Retinal pigment epithelial cell (primary cell): ENCODE results near the gene GCC2.

Source experiments
- DNase-seq: peaks from one replicate; pipeline ENCODE4 v3.0.0-alpha.2; 2010; ENCODE audit warnings: low read depth
- H3K4me3 ChIP-seq: 2 replicates; pipeline ENCODE4 v1.5.1; 2011; ENCODE audit warnings: mild to moderate bottlenecking, low read length, control low read depth, moderate library complexity
- TF ChIP-seq, protein P1 (sequence below): conservative IDR thresholded peaks from 2 replicates; pipeline ENCODE4 v1.5.1; 2011; ENCODE audit warnings: low read depth, low read length, control low read depth, inconsistent platforms

Gene GCC2

GRCh38 chr2:108455571-108455970 lies 6.6 kb downstream of the GCC2 start:
- no peak overlapping the region for H3K4me3 ChIP-seq
- TF ChIP-seq, protein P1, sequence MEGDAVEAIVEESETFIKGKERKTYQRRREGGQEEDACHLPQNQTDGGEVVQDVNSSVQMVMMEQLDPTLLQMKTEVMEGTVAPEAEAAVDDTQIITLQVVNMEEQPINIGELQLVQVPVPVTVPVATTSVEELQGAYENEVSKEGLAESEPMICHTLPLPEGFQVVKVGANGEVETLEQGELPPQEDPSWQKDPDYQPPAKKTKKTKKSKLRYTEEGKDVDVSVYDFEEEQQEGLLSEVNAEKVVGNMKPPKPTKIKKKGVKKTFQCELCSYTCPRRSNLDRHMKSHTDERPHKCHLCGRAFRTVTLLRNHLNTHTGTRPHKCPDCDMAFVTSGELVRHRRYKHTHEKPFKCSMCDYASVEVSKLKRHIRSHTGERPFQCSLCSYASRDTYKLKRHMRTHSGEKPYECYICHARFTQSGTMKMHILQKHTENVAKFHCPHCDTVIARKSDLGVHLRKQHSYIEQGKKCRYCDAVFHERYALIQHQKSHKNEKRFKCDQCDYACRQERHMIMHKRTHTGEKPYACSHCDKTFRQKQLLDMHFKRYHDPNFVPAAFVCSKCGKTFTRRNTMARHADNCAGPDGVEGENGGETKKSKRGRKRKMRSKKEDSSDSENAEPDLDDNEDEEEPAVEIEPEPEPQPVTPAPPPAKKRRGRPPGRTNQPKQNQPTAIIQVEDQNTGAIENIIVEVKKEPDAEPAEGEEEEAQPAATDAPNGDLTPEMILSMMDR = no peak
- no peak for DNase-seq

- no peak for DNase-seq
- TF ChIP-seq, protein P1 = no peak
- H3K4me3 ChIP-seq = no peak overlapping the region
These were observed 9.1 kb downstream of the GCC2 start for GRCh38 chr2:108458082-108458481.

- TF ChIP-seq, protein P1 = no peak
- no peak overlapping the region for H3K4me3 ChIP-seq
- no peak for DNase-seq
These were observed 10.4 kb downstream of the GCC2 start for GRCh38 chr2:108459441-108459840.

DNA sequence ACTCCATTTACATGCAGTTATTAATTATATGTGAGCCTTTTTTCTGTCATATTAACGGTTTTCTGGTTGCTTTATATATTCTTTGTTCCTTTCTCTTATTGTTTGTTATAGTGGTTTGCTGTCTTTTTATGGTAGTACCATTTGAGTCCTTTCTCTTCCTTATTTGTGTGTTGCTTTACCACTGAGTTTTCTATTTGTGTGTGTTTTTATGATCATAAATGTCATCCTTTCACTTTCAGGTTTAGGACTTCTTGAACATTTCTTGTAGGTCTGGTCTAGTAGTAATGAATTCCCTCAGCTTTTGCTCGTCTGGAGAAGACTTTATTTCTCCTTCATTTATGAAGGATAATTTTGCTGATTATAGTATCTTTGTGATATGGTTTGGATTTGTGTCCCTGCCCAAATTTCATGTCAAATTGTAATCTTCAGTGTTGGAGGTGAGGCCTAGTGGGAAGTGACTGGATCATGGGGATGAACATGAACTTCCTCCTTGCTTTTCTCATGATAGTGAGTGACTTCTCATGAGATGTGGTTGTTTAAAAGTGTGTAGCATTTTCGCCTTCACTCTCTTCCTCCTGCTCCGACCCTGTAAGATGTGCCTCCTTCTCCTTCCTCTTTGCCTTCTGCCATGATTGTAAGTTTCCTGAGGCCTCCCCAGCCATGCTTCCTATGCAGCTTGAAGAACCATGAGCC lies 11.5 kb downstream of the GCC2 start:
- TF ChIP-seq, protein P1 = no peak
- no peak for DNase-seq
- no peak overlapping the region for H3K4me3 ChIP-seq

DNA sequence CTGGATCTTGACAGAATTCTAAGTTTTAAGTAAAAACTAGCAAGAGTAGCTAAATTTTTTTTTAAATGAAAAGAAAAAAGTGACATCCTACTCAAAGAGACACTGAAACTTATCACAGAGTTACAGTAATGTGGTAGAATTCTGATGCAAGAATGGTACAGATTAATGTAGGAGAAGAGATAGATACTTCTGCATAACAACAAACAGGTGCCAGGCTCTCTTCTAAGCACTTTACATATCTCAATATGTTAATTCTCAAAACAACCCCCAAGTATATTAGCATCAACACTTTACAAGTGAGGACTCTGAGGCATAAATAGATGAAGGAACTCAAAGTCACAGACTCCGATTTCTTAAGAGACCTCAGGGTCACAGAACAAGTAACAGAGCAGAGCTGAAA lies 28.1 kb downstream of the GCC2 start:
- DNase-seq = no peak
- TF ChIP-seq, protein P1 = no peak
- H3K4me3 ChIP-seq = no peak overlapping the region

GRCh38 chr2:108485253-108485652 lies 36.2 kb downstream of the GCC2 start:
- no peak overlapping the region for H3K4me3 ChIP-seq
- DNase-seq = no peak
- TF ChIP-seq, protein P1 = no peak

DNA sequence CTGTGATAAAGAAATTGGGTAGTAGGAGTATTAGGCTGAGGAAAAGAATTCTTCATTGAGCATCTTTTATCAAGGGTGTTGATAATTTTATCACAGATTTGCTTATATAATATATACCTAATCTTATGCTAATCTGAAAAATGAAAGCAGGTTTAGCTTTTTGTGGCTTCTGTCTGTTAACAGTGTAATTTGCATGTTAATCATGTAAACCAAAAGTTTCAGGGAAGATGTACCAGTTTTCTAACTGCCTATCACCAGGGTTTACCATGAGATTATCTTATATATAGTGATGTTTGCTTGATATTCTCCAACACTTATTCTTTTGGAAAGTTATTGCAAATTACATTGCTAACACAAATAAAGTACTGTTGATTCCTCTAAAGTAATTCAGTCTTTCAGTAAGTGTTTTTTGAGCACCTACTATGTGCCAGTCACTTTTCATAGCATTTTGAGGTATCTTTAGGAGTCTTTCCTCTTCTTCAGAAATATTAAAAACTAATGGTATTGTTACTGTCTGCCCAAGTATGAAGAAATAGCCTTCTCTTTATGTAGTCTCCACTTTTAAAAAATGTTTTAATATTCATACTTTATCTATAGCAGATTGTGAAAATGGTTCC lies 41.6 kb downstream of the GCC2 start:
- no peak for DNase-seq
- TF ChIP-seq, protein P1 = no peak
- H3K4me3 ChIP-seq = no peak overlapping the region
